ENCODE measurements around the gene FAM210B.

The FAM210B gene

DNA sequence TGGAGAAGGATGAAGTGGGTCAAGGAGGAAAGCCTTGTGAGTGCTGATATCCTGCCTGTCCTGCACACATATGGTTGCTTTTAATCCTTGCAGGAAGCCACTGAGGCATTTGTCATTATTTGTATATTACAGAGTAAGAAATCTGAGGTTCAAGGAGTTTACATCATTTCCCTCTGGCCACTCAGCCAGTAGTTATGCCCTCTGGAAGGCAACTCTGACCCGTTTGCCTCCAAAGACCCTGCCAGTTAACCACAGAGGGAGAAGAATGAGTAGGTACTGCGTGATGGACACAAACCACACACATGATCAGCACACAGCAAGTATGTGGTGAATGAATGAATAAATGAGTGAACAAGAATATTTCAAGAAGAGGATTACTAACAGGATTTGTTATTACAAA, 7.9 kb upstream of the FAM210B start:
- H3K4me3 ChIP-seq (ENCODE audit: low read length), result no peak overlapping the region
- TF ChIP-seq ZNF274 (IDR thresholded peaks at IDR 0.05; ENCODE audit: low read depth, low read length), result no peak

DNA sequence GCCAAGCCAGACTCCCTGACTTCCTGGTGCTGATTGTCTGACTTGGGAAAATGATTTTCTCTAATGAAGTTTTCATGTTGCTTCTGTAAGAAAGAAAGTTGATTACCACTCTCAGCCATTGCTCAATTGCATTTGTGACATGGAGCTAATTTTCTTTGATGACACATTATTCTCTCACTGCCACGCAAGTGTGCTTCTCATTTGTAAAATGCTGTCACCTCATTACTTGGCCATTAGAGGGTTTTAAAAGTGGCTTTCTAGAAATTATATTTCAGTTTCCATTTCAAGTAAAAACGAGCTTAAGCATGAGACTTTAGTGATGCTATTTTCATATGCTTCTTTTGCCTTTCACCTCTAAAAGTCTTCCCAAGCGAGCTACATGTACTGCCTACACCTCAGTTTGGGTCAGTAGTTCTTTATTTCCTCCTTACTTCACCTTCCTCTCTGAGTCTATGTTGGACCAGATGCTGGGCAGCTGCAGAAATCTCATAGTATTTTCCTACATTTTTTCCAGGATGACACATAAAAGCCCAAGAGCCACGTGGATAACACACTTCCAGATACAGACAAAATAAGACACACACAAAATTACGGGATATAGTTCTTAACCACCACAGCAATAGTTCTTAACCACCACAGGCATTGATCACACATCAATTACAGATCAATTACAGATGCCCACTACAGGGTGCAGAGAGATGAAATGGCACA, 6.3 kb upstream of the FAM210B start:
- TF ChIP-seq ZNF274 (IDR thresholded peaks at IDR 0.05; ENCODE audit: low read depth, low read length), result no peak
- H3K4me3 ChIP-seq (ENCODE audit: low read length), result no peak overlapping the region

DNA sequence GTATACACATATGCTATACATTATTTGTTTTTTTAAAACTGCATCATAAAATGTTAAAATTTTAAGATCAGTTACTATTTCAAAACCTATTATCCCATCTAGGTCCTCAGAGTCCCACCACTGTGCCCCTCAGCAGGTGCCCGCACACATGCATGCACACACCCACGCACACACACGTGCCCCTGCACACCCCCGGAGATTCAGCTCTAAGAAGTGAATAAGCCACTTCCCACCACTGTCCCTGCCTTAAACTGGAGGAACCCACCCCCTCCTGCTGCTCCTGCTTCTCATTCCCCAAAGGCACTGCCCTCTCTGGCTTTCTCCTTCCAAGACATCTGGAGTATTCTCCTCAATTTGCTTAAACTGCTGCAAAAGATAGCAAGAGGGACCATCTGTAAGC, 5.4 kb upstream of the FAM210B start:
- H3K4me3 ChIP-seq (ENCODE audit: low read length), result no peak overlapping the region
- TF ChIP-seq ZNF274 (IDR thresholded peaks at IDR 0.05; ENCODE audit: low read depth, low read length), result no peak

DNA sequence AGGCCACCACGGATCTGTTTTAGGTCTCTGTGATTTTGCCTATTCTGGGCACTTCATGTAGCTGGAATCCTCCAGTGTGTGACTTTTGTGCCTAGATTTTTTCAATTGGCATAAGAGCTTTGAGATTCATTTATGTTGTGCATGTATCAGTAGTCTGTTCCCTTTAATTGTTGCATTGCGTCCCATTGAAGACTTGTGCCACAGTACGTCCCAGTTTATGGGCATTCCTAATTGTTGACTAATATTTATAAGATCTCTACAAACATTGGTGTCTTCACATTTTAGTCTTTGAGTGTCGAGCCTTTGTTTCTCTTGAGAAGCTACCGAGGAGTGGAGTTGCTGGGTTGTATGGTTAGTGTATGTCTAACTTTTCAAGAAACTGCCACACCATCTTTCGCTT, 704 bp upstream of the FAM210B start:
- no peak for TF ChIP-seq ZNF274 (IDR thresholded peaks at IDR 0.05; ENCODE audit: low read depth, low read length)
- H3K4me3 ChIP-seq (ENCODE audit: low read length), result no peak overlapping the region

DNA sequence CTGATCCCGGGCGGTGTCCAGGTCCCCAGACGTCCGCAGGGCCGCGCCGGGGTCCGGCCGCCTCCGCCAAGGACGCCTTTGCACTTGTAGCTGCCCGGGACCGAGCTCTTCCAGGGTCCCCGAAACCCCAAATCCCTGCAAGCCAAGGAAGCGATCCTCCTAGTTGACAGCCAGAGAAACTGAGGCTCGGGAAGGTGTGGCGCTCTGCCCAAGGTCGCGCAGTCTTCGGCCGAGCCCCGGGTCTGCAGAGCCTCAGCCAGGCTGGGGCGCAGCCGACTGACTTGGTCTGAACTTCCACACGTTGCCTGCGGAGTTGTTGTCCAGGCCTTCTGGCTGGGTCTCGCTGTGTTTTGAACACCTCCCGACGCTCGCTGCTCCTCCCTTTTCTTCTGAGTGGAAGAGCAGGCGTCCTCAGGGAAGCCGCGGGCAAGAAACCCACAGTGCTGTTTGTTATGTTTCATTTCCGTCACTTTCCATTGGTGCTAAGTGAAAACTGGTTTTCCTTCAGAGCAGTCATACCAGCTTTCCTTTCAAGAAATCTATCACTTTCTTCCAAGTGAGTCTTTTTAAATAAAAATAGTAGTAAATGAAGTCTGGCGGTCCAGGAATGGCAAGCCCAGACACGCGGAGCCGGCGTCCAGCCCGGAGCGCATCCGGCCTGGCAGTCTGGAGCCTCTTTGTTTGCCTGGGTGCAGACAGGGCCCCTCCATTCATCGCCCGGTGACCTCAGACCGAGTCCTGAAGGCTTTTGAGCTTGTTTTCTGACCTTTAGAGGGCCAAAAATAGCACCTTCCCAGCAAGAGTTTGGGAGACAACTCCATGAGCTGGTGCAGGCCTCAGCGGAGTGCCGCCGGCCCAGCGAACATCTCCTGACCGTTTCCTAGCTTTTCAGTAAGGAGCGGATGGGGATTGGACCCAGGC, 698 bp downstream of the FAM210B start:
- H3K4me3 ChIP-seq (ENCODE audit: low read length), result peak overlapping the region; percentile 56; the same call in 1 of the 2 replicates
- no peak for TF ChIP-seq ZNF274 (IDR thresholded peaks at IDR 0.05; ENCODE audit: low read depth, low read length)

DNA sequence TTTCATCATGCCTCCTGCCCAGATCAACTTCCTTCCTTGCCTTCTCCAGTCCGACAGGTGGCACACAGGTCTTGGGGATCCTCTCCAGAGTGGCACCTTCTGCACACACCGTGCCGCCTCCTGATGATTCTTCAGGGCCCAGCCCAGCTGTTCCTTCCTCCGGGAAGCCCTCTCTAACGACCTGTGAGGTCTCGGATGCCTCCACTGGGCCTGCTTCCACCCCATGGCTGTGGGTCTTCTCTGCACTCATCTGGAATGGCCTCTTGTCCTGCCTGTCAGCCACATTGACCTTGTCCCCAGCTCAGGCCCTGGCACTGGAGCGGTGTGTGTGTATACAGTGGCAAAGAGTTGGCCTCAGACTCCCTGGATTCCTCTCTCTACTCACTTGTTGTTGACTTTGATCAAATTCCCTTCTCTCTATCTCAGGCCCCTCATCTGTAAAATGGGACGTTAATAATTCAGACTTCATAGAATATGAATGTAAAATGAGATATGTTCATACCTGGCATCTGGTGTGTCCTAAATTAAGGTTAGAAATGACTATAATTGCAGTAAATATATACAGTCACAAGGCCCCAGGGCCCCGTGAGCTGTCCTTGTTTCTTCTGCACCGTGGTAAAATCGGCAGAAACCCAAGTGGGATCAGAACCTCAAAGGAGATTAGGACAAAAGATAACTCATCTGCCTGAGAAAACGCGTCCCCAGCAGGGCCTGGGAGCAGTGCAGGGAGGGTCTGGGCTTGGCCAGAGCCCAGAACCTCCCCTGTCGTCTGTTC, 1.5 kb downstream of the FAM210B start:
- TF ChIP-seq ZNF274 (IDR thresholded peaks at IDR 0.05; ENCODE audit: low read depth, low read length), result no peak
- H3K4me3 ChIP-seq (ENCODE audit: low read length), result no peak overlapping the region

DNA sequence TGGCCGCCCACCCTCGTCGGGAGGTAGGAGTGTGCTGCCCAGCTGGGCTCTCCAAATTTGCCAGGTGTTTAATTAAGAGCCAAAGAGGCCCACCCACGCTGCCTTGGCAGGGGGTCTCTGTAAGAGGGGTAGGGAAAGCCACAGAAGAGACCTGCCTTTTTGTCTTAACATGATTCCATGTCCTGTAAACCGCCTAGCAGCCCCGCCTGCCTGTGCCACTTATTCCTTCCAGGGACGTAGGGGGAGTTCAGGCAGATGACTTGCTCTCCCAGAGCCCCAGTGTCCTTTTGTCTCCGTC, 2.1 kb downstream of the FAM210B start:
- no peak for TF ChIP-seq ZNF274 (IDR thresholded peaks at IDR 0.05; ENCODE audit: low read depth, low read length)

DNA sequence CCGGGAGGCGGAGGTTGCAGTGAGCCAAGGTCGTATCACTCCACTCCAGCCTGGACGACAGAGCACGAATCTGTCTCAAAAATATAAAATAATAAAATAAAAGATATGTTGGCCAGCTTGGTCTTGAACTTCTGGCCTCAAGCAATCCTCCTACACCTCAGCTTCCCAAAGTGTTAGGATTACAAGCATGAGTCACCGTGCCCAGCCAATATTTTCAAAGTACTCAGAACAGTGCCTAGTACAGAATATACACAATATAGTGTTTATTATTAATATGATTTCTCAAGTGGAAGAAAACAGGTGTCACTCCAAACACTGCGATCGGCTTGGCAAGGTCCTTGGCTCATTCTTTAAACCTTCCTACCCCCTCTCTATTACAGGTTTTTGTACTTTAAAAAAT, 3.1 kb downstream of the FAM210B start:
- no peak overlapping the region for H3K4me3 ChIP-seq (ENCODE audit: low read length)
- no peak for TF ChIP-seq ZNF274 (IDR thresholded peaks at IDR 0.05; ENCODE audit: low read depth, low read length)

More for the DNA sequence above, 2.1 kb downstream of the FAM210B start:
- H3K4me3 ChIP-seq (ENCODE audit: low read length), result no peak overlapping the region

DNA sequence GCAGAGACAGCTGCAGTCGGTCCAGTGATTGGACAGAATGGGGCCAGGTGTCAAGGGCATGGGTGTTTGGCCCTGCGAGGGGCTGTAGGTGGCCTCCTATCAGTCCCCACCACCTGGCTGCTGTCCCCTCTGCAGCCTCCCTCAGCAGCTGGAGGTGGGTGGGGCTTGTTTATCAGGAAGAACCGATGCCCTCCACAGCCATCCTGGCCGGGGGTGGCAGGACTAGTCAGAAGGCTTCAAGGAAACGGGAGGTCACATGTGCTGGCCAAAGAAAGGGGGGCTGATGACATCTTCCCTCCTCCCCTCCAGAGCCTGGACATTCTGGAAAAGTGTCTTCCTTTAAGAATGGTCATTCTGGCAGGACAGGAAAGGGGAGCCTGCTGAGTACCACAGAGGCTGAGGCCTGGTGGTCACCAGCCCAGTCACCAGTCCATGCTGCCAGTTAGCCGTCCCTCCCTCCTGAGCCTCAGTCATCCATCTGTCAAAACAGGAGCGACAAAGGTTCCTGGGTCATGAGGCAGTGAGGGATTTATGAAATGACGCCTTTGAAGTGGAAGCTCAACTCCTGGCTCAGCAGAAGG, 4.1 kb downstream of the FAM210B start:
- no peak for TF ChIP-seq ZNF274 (IDR thresholded peaks at IDR 0.05; ENCODE audit: low read depth, low read length)
- H3K4me3 ChIP-seq (ENCODE audit: low read length), result no peak overlapping the region

DNA sequence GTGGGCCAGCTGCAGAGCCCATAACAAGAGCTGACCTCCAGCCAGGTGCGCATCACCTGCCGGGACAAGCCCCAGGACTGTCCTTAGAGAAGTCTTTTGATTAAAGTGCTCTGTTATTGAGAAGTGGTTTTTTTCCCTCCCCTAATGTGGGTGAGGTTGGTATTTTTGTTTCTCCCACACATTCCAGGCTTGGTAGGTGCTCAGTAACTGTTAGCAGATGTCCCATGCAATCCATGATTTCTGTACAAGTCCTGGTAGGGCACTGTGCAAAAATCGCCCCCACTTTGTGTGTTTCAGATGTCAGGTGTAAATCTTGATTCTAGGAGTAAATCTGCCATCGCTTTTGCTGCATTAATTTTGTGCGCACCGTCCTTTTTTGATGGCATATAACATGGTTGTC, 4.7 kb downstream of the FAM210B start:
- no peak overlapping the region for H3K4me3 ChIP-seq (ENCODE audit: low read length)
- TF ChIP-seq ZNF274 (IDR thresholded peaks at IDR 0.05; ENCODE audit: low read depth, low read length), result no peak

DNA sequence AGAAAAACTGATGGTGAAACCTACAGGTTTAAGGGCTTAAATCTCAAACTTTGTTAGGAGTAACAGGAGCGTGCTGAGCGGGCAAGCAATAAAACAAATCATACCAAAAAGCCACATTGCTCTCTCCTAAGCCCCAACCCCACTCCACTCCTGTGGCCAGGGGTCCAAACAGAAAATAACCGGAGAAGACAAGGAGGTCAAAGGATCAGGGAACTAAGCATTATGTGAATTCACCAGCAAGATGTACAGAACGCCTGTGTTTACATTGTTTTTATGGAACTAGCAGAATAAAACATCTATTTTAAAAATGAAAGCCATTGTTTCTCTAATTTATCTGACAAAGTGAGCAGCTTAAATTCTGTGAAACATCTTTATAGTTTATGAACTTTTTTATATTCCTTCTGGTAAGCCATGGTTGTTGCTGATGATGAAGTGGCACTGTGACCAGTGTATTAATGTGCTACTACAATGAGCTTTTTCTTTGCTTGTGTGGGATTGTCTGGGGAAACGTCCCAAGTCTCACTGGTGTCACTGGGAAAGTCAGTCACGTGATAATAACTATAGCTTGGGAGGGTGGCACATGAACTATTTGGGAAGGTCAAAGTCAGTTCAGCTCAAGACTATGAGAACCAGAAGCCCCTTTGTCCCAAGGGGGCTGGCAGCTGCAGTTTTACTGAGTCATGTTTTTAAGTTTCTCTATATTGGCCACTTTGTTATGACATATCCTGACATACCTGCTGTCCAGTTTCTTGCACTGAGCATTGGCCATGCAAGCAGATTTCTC, 9.8 kb downstream of the FAM210B start:
- H3K4me3 ChIP-seq (ENCODE audit: low read length), result no peak overlapping the region
- no peak for TF ChIP-seq ZNF274 (IDR thresholded peaks at IDR 0.05; ENCODE audit: low read depth, low read length)

DNA sequence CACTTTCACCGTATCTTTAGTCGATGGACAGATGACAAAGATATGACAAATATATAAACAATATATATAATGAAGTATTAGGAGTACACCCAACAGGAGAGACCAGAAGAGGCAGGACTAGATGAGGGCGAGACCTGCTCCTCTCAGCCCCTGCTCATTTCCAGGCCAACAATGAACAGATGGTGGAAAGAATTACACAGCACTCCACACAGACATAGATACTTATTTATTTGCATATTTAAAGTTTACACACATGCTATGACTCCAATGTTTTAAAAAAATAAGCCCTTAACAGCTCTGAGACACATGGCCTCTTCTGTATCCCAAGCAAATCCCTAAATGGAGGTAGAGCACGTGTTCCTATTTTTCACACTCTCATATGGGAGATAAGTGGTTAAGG, 10.4 kb downstream of the FAM210B start:
- TF ChIP-seq ZNF274 (IDR thresholded peaks at IDR 0.05; ENCODE audit: low read depth, low read length), result no peak

DNA sequence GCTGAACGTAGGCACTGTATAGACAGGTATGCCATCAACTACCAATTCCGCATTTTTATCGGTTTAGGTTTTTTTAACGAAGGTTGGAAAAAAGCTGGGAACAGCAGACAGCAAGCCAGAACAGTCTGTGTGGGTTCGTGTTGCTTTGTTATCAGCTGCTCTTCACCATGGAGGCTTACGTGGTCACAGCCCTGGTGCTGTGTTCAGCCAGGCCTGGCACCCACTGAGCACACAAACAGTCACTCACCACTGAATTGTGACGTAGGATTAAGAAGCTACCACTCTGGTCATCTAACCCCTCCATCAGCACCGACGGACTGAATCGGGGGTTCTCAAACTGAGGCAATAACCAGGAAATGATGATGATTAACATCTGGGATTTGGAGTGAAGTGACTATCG, 13.2 kb downstream of the FAM210B start:
- no peak overlapping the region for H3K4me3 ChIP-seq (ENCODE audit: low read length)
- no peak for TF ChIP-seq ZNF274 (IDR thresholded peaks at IDR 0.05; ENCODE audit: low read depth, low read length)

More for the DNA sequence above, 10.4 kb downstream of the FAM210B start:
- no peak overlapping the region for H3K4me3 ChIP-seq (ENCODE audit: low read length)

All from GM08714 (cell line).